Smooth muscle cell (in vitro differentiated cells): Measurements from ENCODE around the gene ANKRD11. TPM values are rescaled to one million over a fixed set of nuclear protein-coding genes. Genes with fewer than 3 reads are reported as not detected.

Experiments
- DNase-seq: peaks from one replicate; lab custom pipeline; 2025; ENCODE audit not compliant: unreplicated experiment; lab: John Stamatoyannopoulos, UW
- H2AFZ ChIP-seq: fragments of 200-600 bp; sonication (generic); 2 replicates; pipeline ENCODE4 v1.6.0; 2016; ENCODE audit warnings: antibody characterized with exemption, low read depth, mild to moderate bottlenecking
- H3F3A ChIP-seq: fragments of 200-600 bp; sonication (generic); 2 replicates; pipeline ENCODE4 v1.6.0; 2017; ENCODE audit warnings: antibody characterized with exemption, low read depth
- H3K27ac ChIP-seq: fragments of 200-600 bp; sonication (generic); 2 replicates; pipeline ENCODE4 v1.5.1; 2016; ENCODE audit warnings: low read depth, mild to moderate bottlenecking
- H3K27me3 ChIP-seq: fragments of 200-600 bp; sonication (generic); 2 replicates; pipeline ENCODE4 v1.6.1; 2016; ENCODE audit warnings: low read depth, mild to moderate bottlenecking
- H3K36me3 ChIP-seq: fragments of 200-600 bp; sonication (generic); 2 replicates; pipeline ENCODE4 v1.5.1; 2016; ENCODE audit warnings: low read depth
- H3K4me1 ChIP-seq: fragments of 200-600 bp; sonication (generic); 2 replicates; pipeline ENCODE4 v1.5.1; 2016; ENCODE audit warnings: low read depth
- H3K4me2 ChIP-seq: fragments of 200-600 bp; sonication (generic); 2 replicates; pipeline ENCODE4 v1.6.0; 2016; ENCODE audit warnings: mild to moderate bottlenecking
- H3K4me3 ChIP-seq: fragments of 200-600 bp; sonication (generic); 2 replicates; pipeline ENCODE4 v1.5.1; 2016; ENCODE audit warnings: mild to moderate bottlenecking
- H3K79me2 ChIP-seq: fragments of 200-600 bp; sonication (generic); 2 replicates; pipeline ENCODE4 v1.6.0; 2016; ENCODE audit warnings: low read depth, mild to moderate bottlenecking
- H3K9ac ChIP-seq: fragments of 200-600 bp; sonication (generic); 2 replicates; pipeline ENCODE4 v1.6.0; 2016; ENCODE audit warnings: low read depth
- H3K9me3 ChIP-seq: fragments of 200-600 bp; sonication (generic); replicated peaks from 2 replicates; pipeline ENCODE4 v1.5.1; 2016; ENCODE audit warnings: low read depth
- H4K20me1 ChIP-seq: fragments of 200-600 bp; sonication (generic); 2 replicates; pipeline ENCODE4 v1.6.0; 2016; ENCODE audit warnings: low read depth
- CTCF ChIP-seq: fragments of 200-600 bp; sonication (generic); IDR thresholded peaks from 2 replicates; pipeline ENCODE4 v1.5.1; 2017; ENCODE audit warnings: borderline replicate concordance, mild to moderate bottlenecking, antibody characterized with exemption; ENCODE audit not compliant: insufficient read depth, poor library complexity, severe bottlenecking
- WGBS: methylation state at CpG from one replicate; pipeline ENCODE4 v1.1.7; 2016; ENCODE audit warnings: low lambda C conversion rate; 5-methylcytosine and 5-hydroxymethylcytosine counted together
- polyA plus RNA-seq: library from polyadenylated mRNA; unstranded; fragments of >200 nt; fragmentation: Nextera tagmentation; extraction: Ambion mirVana; gene quantifications from 2 replicates; pipeline ENCODE4 v1.2.1, GENCODE V29; 2016
- total RNA-seq: library from RNA; depleted of rRNA; stranded (reverse); fragments of >200 nt; gene quantifications from 2 replicates; pipeline ENCODE4 v1.2.3, GENCODE V29; 2014

Gene ANKRD11
- total and polyA plus RNA-seq, 2 experiments from 2014 or later: 31.5 to 105 TPM

GRCh38 chr16:89380681-89381080 lies 109.7 kb downstream of the ANKRD11 start:
- WGBS: 94% methylated on average over 15 of the region's 15 CpGs
- TF ChIP-seq CTCF: no peak
- H3K9me3 ChIP-seq: no peaks in the 10 kb centered on the region
- H4K20me1 ChIP-seq: peaks cover 100% of the 10 kb centered on the region
- H3K4me1 ChIP-seq: peaks cover 8% of the 10 kb centered on the region
- H3K4me3 ChIP-seq: no peak overlapping the region
- no peak for DNase-seq
- H3F3A ChIP-seq: no peaks in the 10 kb centered on the region
- H3K79me2 ChIP-seq: peaks cover 100% of the 10 kb centered on the region
- H3K36me3 ChIP-seq: no peaks in the 10 kb centered on the region
- no peak overlapping the region for H2AFZ ChIP-seq
- H3K27ac ChIP-seq: no peak overlapping the region
- H3K4me2 ChIP-seq: no peak overlapping the region
- H3K9ac ChIP-seq: no peak overlapping the region
- no peaks in the 10 kb centered on the region for H3K27me3 ChIP-seq

DNA sequence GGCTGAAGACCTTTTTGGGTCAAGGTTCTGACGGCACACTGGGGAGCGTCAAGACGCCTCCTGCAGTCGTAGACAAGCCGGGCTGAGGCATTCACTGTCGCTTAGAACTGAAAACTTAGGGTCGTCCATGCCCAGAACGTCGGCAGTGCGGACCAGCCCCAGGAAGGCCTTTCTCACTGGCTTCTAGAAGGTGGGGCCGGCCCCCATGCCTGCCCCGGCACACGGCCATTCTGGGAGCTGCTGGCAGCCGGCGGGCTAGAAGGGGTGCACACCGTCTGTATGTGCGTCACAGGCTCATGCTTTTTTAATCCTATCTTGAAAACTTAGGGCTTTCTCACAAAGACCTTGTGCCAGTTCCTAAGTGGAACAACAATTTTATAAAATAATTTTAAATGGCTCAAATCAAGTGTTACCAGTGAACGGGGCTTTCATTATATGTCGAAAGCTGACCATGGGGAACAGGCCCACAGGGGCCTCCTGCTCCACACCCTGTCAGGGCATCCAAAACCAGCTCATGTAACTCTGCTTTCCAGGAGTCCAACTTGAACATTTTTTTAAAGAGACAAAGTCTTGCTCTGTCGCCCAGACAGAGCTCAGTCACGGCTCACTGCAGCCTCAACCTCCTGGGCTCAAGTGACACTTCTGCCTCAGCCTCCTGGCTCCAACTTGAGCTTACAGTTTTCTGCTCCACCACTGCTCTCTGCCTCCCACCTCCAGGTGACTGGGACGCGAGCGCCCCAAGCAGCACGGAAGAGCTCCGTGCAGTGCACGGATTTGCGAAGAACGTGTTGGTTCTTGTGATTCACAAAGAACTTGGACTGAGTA lies 111.2 kb downstream of the ANKRD11 start:
- H3K4me1 ChIP-seq: peaks cover 8% of the 10 kb centered on the region
- no peak overlapping the region for H2AFZ ChIP-seq
- H3K4me3 ChIP-seq: no peak overlapping the region
- H3K27ac ChIP-seq: peak overlapping the region; percentile 4
- H3K79me2 ChIP-seq: peaks cover 100% of the 10 kb centered on the region
- no peaks in the 10 kb centered on the region for H3K27me3 ChIP-seq
- no peaks in the 10 kb centered on the region for H3F3A ChIP-seq
- H3K36me3 ChIP-seq: no peaks in the 10 kb centered on the region
- H3K4me2 ChIP-seq: no peak overlapping the region
- no peak for TF ChIP-seq CTCF
- H4K20me1 ChIP-seq: peaks cover 100% of the 10 kb centered on the region
- WGBS: 92% methylated on average over 29 of the region's 29 CpGs
- H3K9me3 ChIP-seq: no peaks in the 10 kb centered on the region
- no peak for DNase-seq
- no peak overlapping the region for H3K9ac ChIP-seq

- no peak for TF ChIP-seq CTCF
- Histone ChIP-seq H3K4me1 (no peaks in the 10 kb centered on the region), H3K4me2 (no peak overlapping the region), H3K27ac (no peak overlapping the region), H3K36me3 (no peaks in the 10 kb centered on the region), H2AFZ (no peak overlapping the region), H3K79me2 (peaks cover 100% of the 10 kb centered on the region), H3K9ac (no peak overlapping the region), H3K4me3 (no peak overlapping the region), H4K20me1 (peaks cover 100% of the 10 kb centered on the region), H3K27me3 (no peaks in the 10 kb centered on the region), H3K9me3 (no peaks in the 10 kb centered on the region), H3F3A (peaks cover 8% of the 10 kb centered on the region)
- WGBS: over 99% methylated on average over 8 of the region's 8 CpGs
- no peak for DNase-seq
Observed at GRCh38 chr16:89377453-89377848, 112.9 kb downstream of the ANKRD11 start.

- Histone ChIP-seq H3K4me2 (no peak overlapping the region), H3K9ac (no peak overlapping the region), H3F3A (peaks cover 8% of the 10 kb centered on the region), H3K9me3 (no peaks in the 10 kb centered on the region), H4K20me1 (peaks cover 100% of the 10 kb centered on the region), H3K79me2 (peaks cover 100% of the 10 kb centered on the region), H3K27me3 (no peaks in the 10 kb centered on the region), H3K27ac (no peak overlapping the region), H2AFZ (no peak overlapping the region), H3K36me3 (no peaks in the 10 kb centered on the region), H3K4me3 (no peak overlapping the region), H3K4me1 (no peaks in the 10 kb centered on the region)
- TF ChIP-seq CTCF: no peak
- no peak for DNase-seq
- WGBS: 94% methylated on average over 8 of the region's 8 CpGs
Observed at GRCh38 chr16:89376812-89377452, 113.4 kb downstream of the ANKRD11 start.
